Glutamatergic neuron (in vitro differentiated cells): ENCODE data around the gene KLHL7. TPM values are rescaled to one million over a fixed set of nuclear protein-coding genes. Genes with fewer than 3 reads are reported as not detected.

Source experiments
- DNase-seq: peaks from one replicate; pipeline ENCODE4 v3.0.0; 2022
- H3K27ac Mint-ChIP-seq: one replicate; pipeline ENCODE4 v1.8.0; 2020; ENCODE audit warnings: mild to moderate bottlenecking, mixed read lengths, inconsistent platforms; ENCODE audit not compliant: unreplicated experiment
- H3K27me3 Mint-ChIP-seq: one replicate; pipeline ENCODE4 v1.8.0; 2020; ENCODE audit warnings: mild to moderate bottlenecking, moderate library complexity, mixed read lengths, inconsistent platforms; ENCODE audit not compliant: unreplicated experiment
- H3K36me3 Mint-ChIP-seq: one replicate; pipeline ENCODE4 v1.8.0; 2020; ENCODE audit warnings: mild to moderate bottlenecking, mixed read lengths, inconsistent platforms; ENCODE audit not compliant: unreplicated experiment
- H3K4me1 Mint-ChIP-seq: one replicate; pipeline ENCODE4 v1.8.0; 2020; ENCODE audit warnings: mild to moderate bottlenecking, low read depth, mixed read lengths, inconsistent platforms; ENCODE audit not compliant: unreplicated experiment
- H3K4me3 Mint-ChIP-seq: one replicate; pipeline ENCODE4 v1.8.0; 2020; ENCODE audit warnings: mild to moderate bottlenecking, mixed read lengths, inconsistent platforms; ENCODE audit not compliant: unreplicated experiment
- H3K9me3 Mint-ChIP-seq: one replicate; pipeline ENCODE4 v1.8.0; 2020; ENCODE audit warnings: mild to moderate bottlenecking, moderate library complexity, mixed read lengths, inconsistent platforms; ENCODE audit not compliant: unreplicated experiment
- total RNA-seq: library from RNA; stranded (reverse); fragmentation: NEBNext Ultra II Directional; extraction: Animal tissue kit (Norgen Biotek cat#: 25700); gene quantifications from one replicate; pipeline ENCODE4 v1.2.1, GENCODE V29; 2021; ENCODE audit not compliant: unreplicated experiment
- TF ChIP-seq, protein P1 (sequence below): fragments of 200-600 bp; sonication (generic); IDR thresholded peaks from one replicate; pipeline ENCODE4 v1.5.0; 2021; ENCODE audit not compliant: partially characterized antibody, unreplicated experiment

The KLHL7 gene
- total RNA-seq, 1 donor from 2014 or later = 86.7 TPM

DNA sequence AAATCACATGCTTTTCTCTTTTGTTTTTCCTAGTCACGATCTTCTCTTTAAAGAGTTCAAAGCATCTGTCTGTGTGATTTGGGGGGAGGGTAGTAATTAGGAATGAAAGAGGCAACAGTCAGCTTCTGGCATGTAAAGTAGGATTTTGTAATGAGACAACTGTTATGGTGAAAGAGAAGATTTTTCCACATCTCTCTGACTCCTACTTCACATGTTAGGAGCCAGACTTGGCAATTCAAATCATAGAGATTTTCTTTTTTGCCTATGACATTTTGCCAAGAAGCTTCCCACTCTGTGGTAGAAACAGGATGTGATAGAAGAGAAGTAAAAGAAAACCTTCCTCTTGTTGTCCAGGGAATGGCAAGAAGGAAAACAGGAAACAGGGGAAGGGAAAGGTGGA is 38.3 kb upstream of the KLHL7 start:
- Mint-ChIP-seq H3K9me3 (no peaks in the 10 kb centered on the region), H3K27me3 (peaks cover 2% of the 10 kb centered on the region), H3K36me3 (no peaks in the 10 kb centered on the region), H3K4me3 (no peak overlapping the region), H3K4me1 (no peaks in the 10 kb centered on the region), H3K27ac (no peak overlapping the region)
- DNase-seq = no peak
- TF ChIP-seq, protein P1, sequence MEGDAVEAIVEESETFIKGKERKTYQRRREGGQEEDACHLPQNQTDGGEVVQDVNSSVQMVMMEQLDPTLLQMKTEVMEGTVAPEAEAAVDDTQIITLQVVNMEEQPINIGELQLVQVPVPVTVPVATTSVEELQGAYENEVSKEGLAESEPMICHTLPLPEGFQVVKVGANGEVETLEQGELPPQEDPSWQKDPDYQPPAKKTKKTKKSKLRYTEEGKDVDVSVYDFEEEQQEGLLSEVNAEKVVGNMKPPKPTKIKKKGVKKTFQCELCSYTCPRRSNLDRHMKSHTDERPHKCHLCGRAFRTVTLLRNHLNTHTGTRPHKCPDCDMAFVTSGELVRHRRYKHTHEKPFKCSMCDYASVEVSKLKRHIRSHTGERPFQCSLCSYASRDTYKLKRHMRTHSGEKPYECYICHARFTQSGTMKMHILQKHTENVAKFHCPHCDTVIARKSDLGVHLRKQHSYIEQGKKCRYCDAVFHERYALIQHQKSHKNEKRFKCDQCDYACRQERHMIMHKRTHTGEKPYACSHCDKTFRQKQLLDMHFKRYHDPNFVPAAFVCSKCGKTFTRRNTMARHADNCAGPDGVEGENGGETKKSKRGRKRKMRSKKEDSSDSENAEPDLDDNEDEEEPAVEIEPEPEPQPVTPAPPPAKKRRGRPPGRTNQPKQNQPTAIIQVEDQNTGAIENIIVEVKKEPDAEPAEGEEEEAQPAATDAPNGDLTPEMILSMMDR = no peak

DNA sequence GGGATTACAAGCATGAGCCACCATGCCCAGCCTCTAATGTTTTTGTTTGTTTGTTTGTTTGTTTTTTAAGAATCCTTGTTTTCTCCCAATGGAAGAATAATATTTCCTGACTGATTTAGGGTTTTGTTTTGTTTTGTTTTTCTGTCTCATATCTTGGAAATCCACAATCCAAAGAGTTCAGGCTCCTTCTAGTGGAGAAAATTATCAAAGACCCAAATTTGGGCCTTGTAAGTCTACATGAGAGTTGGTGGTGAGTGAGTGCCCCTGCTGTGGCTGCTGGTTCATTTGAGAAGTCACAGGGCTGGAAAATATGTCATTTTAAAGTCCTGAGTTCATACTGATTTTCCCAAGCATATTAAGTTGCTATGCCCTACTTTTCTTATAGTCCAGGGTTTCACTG is 33.5 kb upstream of the KLHL7 start:
- TF ChIP-seq, protein P1 = no peak
- no peak for DNase-seq
- Mint-ChIP-seq H3K27ac (no peak overlapping the region), H3K4me1 (peaks cover 4% of the 10 kb centered on the region), H3K9me3 (no peaks in the 10 kb centered on the region), H3K4me3 (no peak overlapping the region), H3K27me3 (peaks cover 2% of the 10 kb centered on the region), H3K36me3 (no peaks in the 10 kb centered on the region)

DNA sequence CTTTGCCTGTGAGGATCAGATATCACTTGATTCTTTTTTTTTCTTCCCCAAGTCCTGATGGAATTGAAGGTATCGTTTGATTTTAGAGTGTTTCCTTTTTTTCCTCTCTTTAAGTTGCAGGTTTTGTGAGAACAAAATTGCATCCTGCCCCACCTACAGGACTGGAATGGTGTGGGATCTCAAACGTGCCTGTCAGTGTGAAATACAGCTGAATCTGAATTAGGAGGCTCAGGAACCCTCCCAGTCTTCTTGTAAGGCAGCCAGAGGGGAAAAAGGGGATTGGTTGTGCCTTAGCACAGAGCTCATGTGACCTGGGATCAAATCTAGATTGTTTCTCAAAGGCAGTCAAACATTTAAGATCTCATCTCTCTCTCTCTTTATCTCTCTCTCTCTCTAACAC is 32.7 kb upstream of the KLHL7 start:
- Mint-ChIP-seq H3K4me3 (no peak overlapping the region), H3K9me3 (no peaks in the 10 kb centered on the region), H3K27ac (peak overlapping the region; percentile 10), H3K4me1 (peaks cover 4% of the 10 kb centered on the region), H3K36me3 (no peaks in the 10 kb centered on the region), H3K27me3 (peaks cover 2% of the 10 kb centered on the region)
- no peak for DNase-seq
- TF ChIP-seq, protein P1 = no peak

DNA sequence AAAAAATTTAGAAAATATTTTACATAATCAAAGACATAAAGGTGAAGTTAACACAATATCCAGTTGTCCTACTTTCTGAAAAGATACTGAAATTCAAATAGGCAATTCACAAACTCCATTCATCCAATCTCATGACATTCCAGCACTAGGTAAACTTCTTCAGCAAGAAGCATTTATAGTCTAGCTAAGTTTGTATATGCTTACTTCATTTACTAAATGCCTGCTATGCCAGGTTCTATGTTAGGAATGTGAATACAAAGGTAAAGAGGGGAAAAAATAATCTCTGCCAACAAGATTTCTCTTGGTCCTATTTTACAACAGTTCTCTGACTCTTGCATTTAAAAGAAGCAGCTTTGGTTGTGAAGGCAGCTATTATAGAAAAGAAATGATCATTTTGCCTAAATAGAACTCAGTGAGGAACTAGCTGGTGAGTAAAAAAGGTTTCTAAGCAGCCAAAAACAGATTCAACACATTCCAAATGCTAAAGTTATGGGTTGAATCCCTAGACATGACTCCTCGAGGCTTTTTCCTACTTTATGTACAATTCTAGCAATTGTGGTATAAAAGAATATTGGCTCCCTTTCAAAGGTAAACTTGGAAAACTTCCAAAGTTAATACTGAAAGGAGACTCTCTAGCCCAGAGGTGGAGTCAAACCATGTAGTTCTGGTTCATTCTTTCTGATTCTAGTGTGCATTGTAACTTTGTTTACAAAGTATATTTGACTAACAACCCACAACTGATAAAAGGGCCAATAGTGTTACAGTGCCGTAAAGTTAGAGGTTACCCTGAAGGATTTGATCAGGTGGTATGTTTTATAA is 30.9 kb upstream of the KLHL7 start:
- Mint-ChIP-seq H3K4me1 (peaks cover 4% of the 10 kb centered on the region), H3K27me3 (peaks cover 2% of the 10 kb centered on the region), H3K27ac (no peak overlapping the region), H3K4me3 (no peak overlapping the region), H3K36me3 (no peaks in the 10 kb centered on the region), H3K9me3 (no peaks in the 10 kb centered on the region)
- no peak for DNase-seq
- TF ChIP-seq, protein P1 = no peak

DNA sequence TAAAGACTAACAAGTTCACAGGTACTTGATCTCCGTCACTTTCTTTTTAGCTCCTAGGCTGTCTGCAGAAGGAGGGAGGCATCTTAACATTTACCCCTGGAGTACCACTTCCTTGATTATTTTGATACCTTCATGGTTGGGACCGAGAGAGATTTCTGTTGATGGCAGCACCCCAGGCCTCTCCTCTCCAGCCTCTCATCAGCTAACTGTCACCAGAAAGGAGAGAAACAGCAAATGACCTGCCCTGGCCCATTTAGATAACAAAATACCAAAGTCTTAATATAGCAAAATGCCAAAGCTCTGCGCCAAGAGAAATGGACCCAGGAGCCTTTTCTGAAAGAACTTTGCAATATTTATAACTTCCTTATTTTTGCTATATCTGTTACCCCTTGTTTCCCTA is 30.0 kb upstream of the KLHL7 start:
- Mint-ChIP-seq H3K4me1 (peaks cover 4% of the 10 kb centered on the region), H3K9me3 (no peaks in the 10 kb centered on the region), H3K36me3 (no peaks in the 10 kb centered on the region), H3K27ac (no peak overlapping the region), H3K4me3 (no peak overlapping the region), H3K27me3 (peaks cover 2% of the 10 kb centered on the region)
- no peak for DNase-seq
- TF ChIP-seq, protein P1 = no peak
